ENCODE measurements around the gene CYP2R1. TPM values are rescaled to one million over a fixed set of nuclear protein-coding genes. Genes with fewer than 3 reads are reported as not detected.

The CYP2R1 gene
- total and polyA plus RNA-seq, 10 donors, result 9.6 to 45.0 (median 21.3) TPM

DNA sequence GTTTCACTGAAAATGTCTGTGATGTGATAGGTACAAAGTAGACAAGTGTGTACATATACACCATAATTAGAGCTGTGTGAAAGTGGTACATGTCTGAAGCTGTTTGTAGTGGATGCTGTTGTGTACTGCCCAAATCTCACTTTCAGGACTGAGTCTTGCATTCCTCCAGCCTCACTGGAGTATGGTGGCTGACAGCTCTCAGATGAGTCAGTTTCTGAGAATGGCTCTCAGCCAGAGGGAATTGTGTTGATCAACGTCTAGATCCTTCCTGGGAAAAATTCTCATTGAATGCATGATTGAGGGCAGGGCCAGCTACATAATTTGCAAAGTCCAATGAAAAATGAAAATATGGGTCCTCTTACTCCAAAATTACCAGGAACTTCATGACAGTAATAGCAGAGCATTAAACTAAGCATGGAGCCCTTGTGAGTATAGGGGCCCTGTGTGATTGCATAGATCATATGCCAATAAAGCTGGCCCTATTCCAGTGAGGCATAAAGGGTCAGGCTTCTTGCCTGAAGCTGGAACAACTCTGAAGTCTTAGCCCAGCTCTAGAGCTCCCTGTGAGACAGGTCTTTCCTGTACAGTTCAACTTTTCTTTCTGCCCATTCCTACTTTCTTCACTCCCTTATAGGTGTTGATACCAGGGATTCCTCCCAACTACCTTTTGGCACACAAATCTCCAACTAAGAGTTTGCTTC, 10.8 kb upstream of the CYP2R1 start:
- no peaks in the 10 kb centered on the region for H3K36me3 ChIP-seq
- TF ChIP-seq, protein P1, sequence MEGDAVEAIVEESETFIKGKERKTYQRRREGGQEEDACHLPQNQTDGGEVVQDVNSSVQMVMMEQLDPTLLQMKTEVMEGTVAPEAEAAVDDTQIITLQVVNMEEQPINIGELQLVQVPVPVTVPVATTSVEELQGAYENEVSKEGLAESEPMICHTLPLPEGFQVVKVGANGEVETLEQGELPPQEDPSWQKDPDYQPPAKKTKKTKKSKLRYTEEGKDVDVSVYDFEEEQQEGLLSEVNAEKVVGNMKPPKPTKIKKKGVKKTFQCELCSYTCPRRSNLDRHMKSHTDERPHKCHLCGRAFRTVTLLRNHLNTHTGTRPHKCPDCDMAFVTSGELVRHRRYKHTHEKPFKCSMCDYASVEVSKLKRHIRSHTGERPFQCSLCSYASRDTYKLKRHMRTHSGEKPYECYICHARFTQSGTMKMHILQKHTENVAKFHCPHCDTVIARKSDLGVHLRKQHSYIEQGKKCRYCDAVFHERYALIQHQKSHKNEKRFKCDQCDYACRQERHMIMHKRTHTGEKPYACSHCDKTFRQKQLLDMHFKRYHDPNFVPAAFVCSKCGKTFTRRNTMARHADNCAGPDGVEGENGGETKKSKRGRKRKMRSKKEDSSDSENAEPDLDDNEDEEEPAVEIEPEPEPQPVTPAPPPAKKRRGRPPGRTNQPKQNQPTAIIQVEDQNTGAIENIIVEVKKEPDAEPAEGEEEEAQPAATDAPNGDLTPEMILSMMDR (IDR thresholded peaks at IDR 0.05 in 8 of 11, conservative IDR thresholded peaks at IDR 0.05 in 3 of 11), result no peak
- TF ChIP-seq POLR2AphosphoS5 (IDR thresholded peaks at IDR 0.05), result no peak
- TF ChIP-seq POLR2A (IDR thresholded peaks at IDR 0.05), result no peak
- H3K27ac ChIP-seq, result no peak overlapping the region
- H3K9me3 ChIP-seq, result no peaks in the 10 kb centered on the region
- H3K4me1 ChIP-seq, result peaks cover 6 to 50% (median 26%) of the 10 kb centered on the region in 6 donors
- no peak for DNase-seq
- intact Hi-C loops (cut with DNase I; ENCODE audit: low total_unique reads), result loop anchor here (10.0 kb wide), 1 partner anchor 258 kb away; the partner anchor contains the start of gene PDE3B
- H3K4me3 ChIP-seq, result no peak overlapping the region
- H3K27me3 ChIP-seq (replicated peaks in 1 of 7), result no peaks in the 10 kb centered on the region
- 53 to 85% (median 68%) methylated on average over 1 of the region's 1 CpG for WGBS, 5 donors

DNA sequence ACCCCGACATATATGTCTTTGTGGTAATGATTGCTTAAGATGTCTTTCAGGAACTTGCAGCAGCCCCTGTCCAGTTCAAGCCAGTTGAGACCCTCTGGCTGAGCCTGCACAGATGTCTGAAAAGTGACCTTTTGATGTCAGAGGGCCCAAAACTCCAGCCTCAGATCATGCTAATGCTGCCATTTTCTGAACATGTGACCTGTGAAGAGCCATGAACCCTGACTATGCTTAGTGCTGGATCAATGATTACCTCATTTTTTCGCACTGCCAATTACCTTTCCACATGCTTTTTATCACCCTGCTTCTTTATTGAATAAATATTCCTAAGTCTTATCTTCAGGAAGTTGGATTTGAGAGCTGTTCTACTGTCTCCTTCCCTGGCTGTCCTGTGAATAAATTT, 6.9 kb upstream of the CYP2R1 start:
- H3K4me1 ChIP-seq, result peaks cover 0 to 26% (median 4%) of the 10 kb centered on the region in 6 donors
- H3K27ac ChIP-seq, result peak overlapping the region in 2 of 8 donors; percentile 5 to 15
- 57 to 72% (median 61%) methylated on average over 2 of the region's 2 CpGs for WGBS, 5 donors
- H3K36me3 ChIP-seq, result no peaks in the 10 kb centered on the region
- no peaks in the 10 kb centered on the region for H3K27me3 ChIP-seq (replicated peaks in 1 of 7)
- intact Hi-C loops (cut with DNase I; ENCODE audit: low total_unique reads), result no loop called here
- DNase-seq, result no peak
- TF ChIP-seq, protein P1 (IDR thresholded peaks at IDR 0.05 in 8 of 11, conservative IDR thresholded peaks at IDR 0.05 in 3 of 11), result no peak
- TF ChIP-seq POLR2A (IDR thresholded peaks at IDR 0.05) (no peak), POLR2AphosphoS5 (IDR thresholded peaks at IDR 0.05) (no peak)
- no peaks in the 10 kb centered on the region for H3K9me3 ChIP-seq
- no peak overlapping the region for H3K4me3 ChIP-seq

DNA sequence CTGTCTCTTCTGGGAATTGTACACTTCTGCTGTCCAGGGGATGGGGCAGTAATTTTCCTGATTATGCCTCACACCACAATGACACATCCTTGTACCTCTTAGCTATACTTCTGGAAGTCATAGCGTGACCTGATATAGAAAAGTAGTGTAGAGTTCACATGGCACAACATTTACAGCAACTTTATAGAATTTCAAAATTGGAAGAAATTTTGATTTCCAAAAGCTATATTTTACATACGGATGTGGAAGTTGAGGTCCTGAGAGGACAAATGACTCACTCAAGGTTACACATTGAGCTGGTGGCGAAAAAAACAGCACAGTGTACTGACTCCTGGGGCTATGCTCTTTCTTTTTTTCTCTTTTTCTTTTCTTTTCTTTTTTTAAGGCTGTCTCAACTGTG, 6.3 kb upstream of the CYP2R1 start:
- no peaks in the 10 kb centered on the region for H3K27me3 ChIP-seq (replicated peaks in 1 of 7)
- DNase-seq, result no peak
- H3K4me1 ChIP-seq, result peaks cover 0 to 26% (median 4%) of the 10 kb centered on the region in 6 donors
- 67 to 82% (median 72%) methylated on average over 3 of the region's 3 CpGs for WGBS, 5 donors
- no peaks in the 10 kb centered on the region for H3K36me3 ChIP-seq
- intact Hi-C loops (cut with DNase I; ENCODE audit: low total_unique reads), result no loop called here
- no peaks in the 10 kb centered on the region for H3K9me3 ChIP-seq
- no peak overlapping the region for H3K4me3 ChIP-seq
- H3K27ac ChIP-seq, result peak overlapping the region in 2 of 8 donors; percentile 5 to 46
- TF ChIP-seq POLR2AphosphoS5 (IDR thresholded peaks at IDR 0.05) (no peak), POLR2A (IDR thresholded peaks at IDR 0.05) (no peak)
- TF ChIP-seq, protein P1 (IDR thresholded peaks at IDR 0.05 in 8 of 11, conservative IDR thresholded peaks at IDR 0.05 in 3 of 11), result no peak

All from spleen (tissue), 11 donors.